Posterior vena cava (tissue), 2 donors: ENCODE measurements around the gene AFF3. TPM values are rescaled to one million over a fixed set of nuclear protein-coding genes. Genes with fewer than 3 reads are reported as not detected.

Experiments used
- DNase-seq: peaks from one replicate; pipeline ENCODE4 v3.0.0-alpha.2; 2020; ENCODE audit warnings: low spot score
- intact Hi-C, 2 donors: fragments of 100-400 bp; cut with DNase I; formaldehyde crosslinking; loops; one replicate each; pipeline versions ENCODE4 v1.14.1 to v1.14.2; 2022 to 2023
- total RNA-seq, 2 donors: library from RNA; stranded (reverse); fragmentation: NEBNext Ultra II Directional; extraction: Animal tissue kit (Norgen Biotek cat#: 25700); gene quantifications; one replicate each; pipeline ENCODE4 v1.2.1, GENCODE V29; 2021
- donor health status: DM: yes; HTN: yes; CAD: no.
- donor health status: DM: yes; HTN: yes; CAD: no.

Gene AFF3
- total RNA-seq, 2 donors from 2014 or later: 15.5 to 26.4 TPM

- no peak for DNase-seq
- intact Hi-C loops: loop anchor here in 1 of 2 donors (5.0 kb wide), 1 partner anchor 1327 kb away; no protein-coding TSS in a partner anchor
Measured at GRCh38 chr2:99659874-99660273, 482.5 kb downstream of the AFF3 start.

GRCh38 chr2:99657691-99658258 is 484.6 kb downstream of the AFF3 start:
- intact Hi-C loops: no loop called here
- DNase-seq: no peak

- intact Hi-C loops: no loop called here
- DNase-seq: no peak
Measured at GRCh38 chr2:99656994-99657393, 485.4 kb downstream of the AFF3 start.

- no peak for DNase-seq
- intact Hi-C loops: no loop called here
Measured at GRCh38 chr2:99653433-99653832, 489.0 kb downstream of the AFF3 start.

GRCh38 chr2:99652862-99653261 is 489.5 kb downstream of the AFF3 start:
- intact Hi-C loops: no loop called here
- DNase-seq: no peak

GRCh38 chr2:99651930-99652670 is 490.3 kb downstream of the AFF3 start:
- DNase-seq: no peak
- intact Hi-C loops: no loop called here

GRCh38 chr2:99648906-99649789 is 493.2 kb downstream of the AFF3 start:
- no peak for DNase-seq
- intact Hi-C loops: no loop called here

GRCh38 chr2:99648178-99648844 is 494.1 kb downstream of the AFF3 start:
- no peak for DNase-seq

GRCh38 chr2:99645960-99646359 is 496.4 kb downstream of the AFF3 start:
- no peak for DNase-seq
- intact Hi-C loops: no loop called here

More at GRCh38 chr2:99648178-99648844, 494.1 kb downstream of the AFF3 start:
- intact Hi-C loops: no loop called here

- intact Hi-C loops: no loop called here
- DNase-seq: no peak
Measured at GRCh38 chr2:99644419-99644787, 498.0 kb downstream of the AFF3 start.

- peak; percentile 66 for DNase-seq
- intact Hi-C loops: no loop called here
Measured at GRCh38 chr2:99643787-99644418, 498.5 kb downstream of the AFF3 start.

- DNase-seq: no peak
- intact Hi-C loops: no loop called here
Measured at GRCh38 chr2:99641999-99642398, 500.4 kb downstream of the AFF3 start.

- intact Hi-C loops: no loop called here
- no peak for DNase-seq
Measured at GRCh38 chr2:99640635-99641151, 501.7 kb downstream of the AFF3 start.

GRCh38 chr2:99638791-99639190 is 503.6 kb downstream of the AFF3 start:
- intact Hi-C loops: no loop called here
- DNase-seq: no peak

GRCh38 chr2:99637159-99637697 is 505.2 kb downstream of the AFF3 start:
- intact Hi-C loops: no loop called here
- DNase-seq: no peak

GRCh38 chr2:99636144-99637034 is 506.0 kb downstream of the AFF3 start:
- peak; percentile 94 for DNase-seq
- intact Hi-C loops: no loop called here

GRCh38 chr2:99635710-99636109 is 506.7 kb downstream of the AFF3 start:
- intact Hi-C loops: no loop called here
- no peak for DNase-seq

- DNase-seq: no peak
- intact Hi-C loops: no loop called here
Measured at GRCh38 chr2:99634234-99634633, 508.2 kb downstream of the AFF3 start.
